Stimulated activated CD4-positive, alpha-beta T cell treated with anti-CD3 and anti-CD28 coated beads, TNF-alpha, amount 100 ng/mL, for 48 hours (primary cell): Measurements from ENCODE around the gene EMP3.

Source experiments
- DNase-seq, 3 donors: peaks; one replicate each; pipeline ENCODE4 v3.0.0-alpha.2; 2020; ENCODE audit warnings: low read depth in 3 of 3

EMP3 gene

GRCh38 chr19:48373567-48373966 lies 48.2 kb downstream of the EMP3 start:
- no peak for DNase-seq

- DNase-seq = no peak
These were observed 52.8 kb downstream of the EMP3 start for GRCh38 chr19:48378194-48378570.

- no peak for DNase-seq
These were observed 53.7 kb downstream of the EMP3 start for GRCh38 chr19:48379058-48379457.
